Umbilical cord (tissue), 2 donors: ENCODE results near the gene GDPD5. TPM values are rescaled to one million over a fixed set of nuclear protein-coding genes. Genes with fewer than 3 reads are reported as not detected.
"Not testable (repeated sequence)": the region's sequence is repeated elsewhere in the genome, so short reads cannot be mapped to it uniquely, and the experiment has no call there.

ENCODE experiments used
- DNase-seq: peaks from one replicate; pipeline ENCODE4 v3.0.0-alpha.2; 2015; ENCODE audit warnings: low spot score
- total RNA-seq: library from RNA; depleted of rRNA; stranded (reverse); fragments of >200 nt; gene quantifications from one replicate; pipeline ENCODE4 v1.2.3, GENCODE V29; 2014; ENCODE audit warnings: low replicate concordance; ENCODE audit not compliant: insufficient read depth

GDPD5 gene
- total RNA-seq, 1 donor from 2014 or later, result 54.4 TPM

GRCh38 chr11:75429902-75430713 is 95.6 kb downstream of the GDPD5 start:
- DNase-seq, result peak; percentile 75

DNA sequence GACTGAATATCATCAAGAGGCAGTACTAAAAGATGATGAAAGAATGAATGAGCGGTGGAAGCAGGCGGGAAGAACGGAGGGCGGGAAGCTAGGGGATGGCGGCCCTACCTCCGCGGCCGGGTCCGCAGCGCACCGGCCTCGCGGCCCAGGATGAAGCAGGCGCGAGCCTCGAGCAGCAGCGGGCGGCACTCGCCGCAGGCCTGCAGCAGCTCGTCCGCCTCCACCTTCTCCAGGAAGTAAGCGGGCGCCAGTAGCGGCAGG is 96.2 kb downstream of the GDPD5 start:
- no peak for DNase-seq

DNA sequence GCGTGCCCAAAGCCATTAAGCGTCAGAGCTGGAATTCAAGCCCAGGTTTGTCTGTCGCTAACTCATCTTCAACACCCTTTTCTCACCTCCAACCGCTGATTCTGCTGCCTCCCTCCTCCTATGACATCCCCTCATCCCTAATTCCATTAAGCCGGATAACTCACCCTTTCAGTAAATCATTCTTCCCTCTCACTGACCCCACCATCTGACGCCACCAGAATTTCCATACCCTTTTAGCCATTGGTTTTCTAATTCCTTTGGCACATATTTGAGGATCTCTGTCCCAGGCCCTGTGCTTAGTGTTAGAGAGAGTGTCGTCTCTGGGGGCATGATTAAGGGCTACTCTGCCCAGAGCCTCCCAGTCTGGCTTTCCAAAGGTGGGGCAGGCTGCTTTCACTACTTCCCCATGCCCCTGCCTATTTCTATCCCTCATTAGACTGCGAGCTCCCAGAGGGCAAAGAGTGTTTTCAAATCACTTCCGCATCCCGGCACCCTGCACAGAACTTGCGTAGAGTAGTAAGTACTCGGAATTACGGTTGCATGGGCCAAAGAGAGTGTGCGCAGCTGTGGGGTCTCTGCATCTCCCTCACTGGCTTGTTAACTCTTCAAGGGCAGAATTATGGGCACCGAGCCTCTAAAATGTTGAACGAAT is 96.6 kb downstream of the GDPD5 start:
- no peak for DNase-seq

DNA sequence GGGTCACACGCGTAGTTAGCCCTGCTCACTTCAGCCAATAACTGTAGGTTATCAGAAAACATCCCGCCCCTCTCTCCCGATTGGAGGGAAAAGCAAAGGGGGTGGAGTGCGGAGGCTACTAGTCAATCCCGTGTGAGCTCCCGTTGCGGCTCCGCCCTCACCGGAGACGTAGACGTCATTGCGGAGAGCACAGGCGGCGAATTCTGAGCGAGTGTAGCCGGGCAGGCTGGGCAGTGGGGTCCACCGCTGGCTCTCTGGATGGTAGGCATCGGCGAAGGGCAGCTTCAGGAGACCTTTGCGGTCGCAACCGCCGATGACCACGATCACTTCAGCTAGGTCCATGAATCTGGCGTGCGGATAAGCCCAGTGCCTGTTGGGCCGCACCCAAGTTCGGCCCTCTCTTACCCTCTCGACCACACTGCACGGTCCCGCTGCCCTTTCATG is 97.4 kb downstream of the GDPD5 start:
- peak; percentile 97 for DNase-seq

- DNase-seq, result no peak
These were observed 98.6 kb downstream of the GDPD5 start for GRCh38 chr11:75427181-75427580.

DNA sequence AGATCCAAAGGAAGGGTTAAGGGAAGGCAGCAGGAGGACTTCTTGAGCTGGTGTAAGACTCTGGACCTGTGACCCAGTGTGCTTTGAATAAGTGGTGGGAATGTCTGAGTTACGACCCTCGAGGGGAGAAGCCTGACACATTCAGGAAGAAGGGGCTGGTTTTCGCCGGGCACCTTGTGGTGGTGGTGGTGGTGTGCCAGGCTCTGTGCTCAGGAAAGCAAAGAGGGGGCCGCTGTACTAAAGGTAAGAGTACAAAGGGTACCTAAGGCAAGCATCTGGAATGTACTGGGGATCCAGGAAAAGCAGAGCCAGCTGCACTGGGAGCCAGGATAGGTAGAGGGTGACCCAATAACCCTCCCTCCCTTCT is 99.0 kb downstream of the GDPD5 start:
- DNase-seq, result no peak

DNA sequence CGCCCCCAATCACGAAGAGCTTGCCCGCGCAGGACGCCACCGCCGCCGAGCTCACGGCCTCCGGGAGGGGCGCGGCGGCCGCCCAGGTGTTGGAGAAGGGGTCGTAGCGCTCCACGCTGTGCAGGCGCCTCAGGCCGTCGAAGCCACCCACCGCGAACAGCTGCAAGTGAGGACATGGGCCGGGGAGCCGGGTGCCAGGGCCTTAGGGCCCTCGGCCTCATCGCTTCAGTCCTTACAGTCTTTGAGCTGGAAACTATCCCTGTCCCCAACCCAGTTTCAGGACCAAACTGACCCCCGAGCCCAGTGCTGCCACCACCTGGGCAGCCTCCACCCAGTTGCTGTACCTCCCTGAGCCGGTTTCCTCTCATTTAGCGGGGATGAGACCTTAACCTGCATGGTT is 100.3 kb downstream of the GDPD5 start:
- DNase-seq, result no peak

DNA sequence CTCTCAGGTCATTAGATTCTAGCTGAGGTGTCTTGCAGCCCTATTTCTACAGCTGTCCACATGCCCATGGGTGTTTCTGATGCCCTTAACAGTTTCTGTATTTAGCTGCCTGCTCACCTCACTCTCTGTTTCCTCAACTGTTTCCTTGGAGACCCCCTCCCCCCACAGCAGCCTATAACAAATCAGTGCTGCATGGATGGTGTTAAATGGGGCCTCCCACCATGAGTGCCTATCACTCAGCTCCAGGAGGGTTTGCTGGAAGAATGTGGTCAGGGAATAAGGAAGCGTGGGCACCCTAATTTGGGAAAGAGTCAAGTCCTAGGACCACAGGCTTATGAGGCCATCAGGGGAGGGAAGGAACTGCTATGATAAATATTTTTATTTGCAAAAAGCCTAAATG is 101.3 kb downstream of the GDPD5 start:
- DNase-seq, result no peak

- DNase-seq, result no peak
These were observed 102.0 kb downstream of the GDPD5 start for GRCh38 chr11:75423721-75424120.

GRCh38 chr11:75422248-75423231 is 103.2 kb downstream of the GDPD5 start:
- no peak for DNase-seq

GRCh38 chr11:75421902-75422247 is 103.9 kb downstream of the GDPD5 start:
- peak; percentile 30 for DNase-seq

DNA sequence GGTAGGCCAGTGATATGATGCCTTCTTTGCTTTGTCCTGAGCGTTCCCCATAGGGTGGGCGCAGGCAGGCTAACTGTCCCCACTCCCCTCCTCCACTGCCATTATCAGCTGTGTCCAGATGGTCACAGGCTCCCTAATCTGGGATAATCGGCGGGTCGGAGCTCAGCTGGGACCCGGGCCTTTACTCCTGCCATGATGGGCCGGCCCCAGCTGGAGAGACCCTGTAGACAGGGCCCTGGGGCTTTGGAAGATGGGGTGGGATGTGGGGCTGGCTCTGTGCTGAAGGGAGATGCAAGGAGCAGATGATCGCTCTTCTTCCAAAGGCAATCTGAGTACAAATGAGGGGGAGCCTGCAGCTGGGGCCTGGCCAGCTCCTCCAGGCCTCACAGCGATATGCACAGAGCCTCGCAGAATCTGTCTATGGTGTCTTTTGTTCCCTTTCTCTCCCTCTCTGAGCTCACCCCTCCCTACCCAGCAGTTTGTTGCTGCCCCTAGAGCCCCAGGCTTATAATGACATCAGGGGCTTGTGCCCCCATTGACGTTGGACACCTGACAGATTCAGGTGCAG is 104.6 kb downstream of the GDPD5 start:
- DNase-seq, result no peak

- DNase-seq, result no peak
These were observed 105.3 kb downstream of the GDPD5 start for GRCh38 chr11:75420224-75421034.

DNA sequence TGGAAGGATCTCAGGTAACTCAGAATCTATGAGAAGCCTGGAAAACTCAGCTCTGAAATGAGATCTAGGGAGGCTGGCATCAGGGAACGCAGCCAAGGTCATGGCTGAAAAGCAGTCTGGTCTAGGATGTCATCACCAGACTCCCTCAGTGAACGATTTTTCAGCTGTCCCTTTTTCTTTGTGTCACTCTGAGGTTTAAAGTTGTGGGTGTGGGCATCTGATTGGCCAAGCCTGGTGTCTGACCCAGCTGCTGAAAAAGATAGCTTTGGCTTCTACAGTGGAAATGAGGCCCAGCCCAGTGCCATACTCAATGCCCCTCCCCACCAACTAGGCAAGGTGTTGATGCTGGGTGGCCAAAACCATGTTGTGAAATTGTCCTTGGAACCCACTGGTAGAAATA is 111.9 kb downstream of the GDPD5 start:
- DNase-seq, result no peak

DNA sequence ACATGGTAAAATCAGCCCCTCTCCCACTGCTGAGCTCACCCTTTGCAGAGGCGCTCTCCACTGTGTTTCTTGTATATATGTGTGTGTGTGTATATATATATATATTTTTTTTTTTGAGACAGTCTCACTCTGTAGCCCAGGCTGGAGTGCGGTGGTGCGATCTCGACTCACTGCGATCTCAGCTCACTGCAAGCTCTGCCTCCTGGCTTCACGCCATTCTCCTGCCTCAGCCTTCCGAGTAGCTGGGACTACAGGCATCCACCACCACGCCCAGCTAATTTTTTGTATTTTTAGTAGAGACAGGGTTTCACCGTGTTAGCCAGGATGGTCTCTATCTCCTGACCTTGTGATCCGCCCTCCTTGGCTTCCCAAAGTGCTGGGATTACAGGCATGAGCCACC is 112.6 kb downstream of the GDPD5 start:
- not testable (repeated sequence) for DNase-seq

GRCh38 chr11:75409971-75410370 is 115.8 kb downstream of the GDPD5 start:
- DNase-seq, result not testable (repeated sequence)

GRCh38 chr11:75408957-75409219 is 116.9 kb downstream of the GDPD5 start:
- DNase-seq, result no peak

GRCh38 chr11:75406338-75406777 is 119.4 kb downstream of the GDPD5 start:
- no peak for DNase-seq

- DNase-seq, result no peak
These were observed 121.6 kb downstream of the GDPD5 start for GRCh38 chr11:75403983-75404658.

DNA sequence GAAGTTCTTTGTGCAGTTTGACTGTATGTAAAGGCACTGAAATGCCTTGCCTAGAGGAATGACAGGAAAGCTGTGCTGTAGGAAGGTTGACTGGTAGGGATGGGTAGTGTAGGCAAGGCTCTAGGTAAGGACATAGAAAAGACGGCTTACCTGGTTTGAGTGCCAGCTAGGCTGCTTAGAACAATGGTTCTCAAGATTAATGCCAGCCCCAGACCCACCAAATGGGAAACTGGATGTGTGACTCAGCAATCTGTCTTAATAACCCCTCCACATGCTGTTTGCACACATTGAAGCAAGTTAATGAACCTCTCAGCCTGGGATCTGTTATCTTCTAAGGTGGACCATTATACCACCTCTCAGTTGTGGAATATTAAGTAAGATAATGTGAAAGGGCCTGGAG is 122.7 kb downstream of the GDPD5 start:
- no peak for DNase-seq
